Activated CD4-positive, alpha-beta T cell treated with anti-CD3 and anti-CD28 coated beads, Interleukin-2, amount 10 ng/mL, durations not matched to agents 7 days and 5 days (primary cell): ENCODE measurements around the gene SLC27A1. TPM values are rescaled to one million over a fixed set of nuclear protein-coding genes. Genes with fewer than 3 reads are reported as not detected.
"Not testable (repeated sequence)": the region's sequence is repeated elsewhere in the genome, so short reads cannot be mapped to it uniquely, and the experiment has no call there.

Experiments
- CTCF ChIA-PET: fragments of 350-600 bp; sonication (Branson Sonifier 250); formaldehyde crosslinking; loops from one replicate; lab custom pipeline; 2021; ENCODE audit warnings: antibody characterized with exemption; lab: Charles Lee
- POLR2A ChIA-PET: fragments of 350-600 bp; sonication (Branson Sonifier 250); formaldehyde crosslinking; loops from one replicate; lab custom pipeline; 2021; ENCODE audit warnings: antibody characterized with exemption; lab: Charles Lee
- DNase-seq: peaks from one replicate; pipeline ENCODE4 v3.0.0-alpha.2; 2020
- H3K27ac Mint-ChIP-seq: one replicate; pipeline ENCODE4 v1.8.0; 2021; ENCODE audit warnings: mild to moderate bottlenecking, moderate library complexity, mixed read lengths
- H3K27me3 Mint-ChIP-seq: one replicate; pipeline ENCODE4 v1.8.0; 2021; ENCODE audit warnings: mixed read lengths
- H3K36me3 Mint-ChIP-seq: one replicate; pipeline ENCODE4 v1.8.0; 2021; ENCODE audit warnings: low read depth, mixed read lengths
- H3K4me1 Mint-ChIP-seq: one replicate; pipeline ENCODE4 v1.8.0; 2021; ENCODE audit warnings: mixed read lengths
- H3K4me3 Mint-ChIP-seq: one replicate; pipeline ENCODE4 v1.8.0; 2021; ENCODE audit warnings: mild to moderate bottlenecking, moderate library complexity, mixed read lengths
- H3K9me3 Mint-ChIP-seq: one replicate; pipeline ENCODE4 v1.8.0; 2021; ENCODE audit warnings: mixed read lengths
- total RNA-seq, 2 experiments: library from RNA; stranded (reverse); gene quantifications; one replicate each; pipeline ENCODE4 v1.2.3, GENCODE V29; 2021

Gene SLC27A1
- total RNA-seq, 2 experiments from 2014 or later: 2.1 to 2.8 TPM

DNA sequence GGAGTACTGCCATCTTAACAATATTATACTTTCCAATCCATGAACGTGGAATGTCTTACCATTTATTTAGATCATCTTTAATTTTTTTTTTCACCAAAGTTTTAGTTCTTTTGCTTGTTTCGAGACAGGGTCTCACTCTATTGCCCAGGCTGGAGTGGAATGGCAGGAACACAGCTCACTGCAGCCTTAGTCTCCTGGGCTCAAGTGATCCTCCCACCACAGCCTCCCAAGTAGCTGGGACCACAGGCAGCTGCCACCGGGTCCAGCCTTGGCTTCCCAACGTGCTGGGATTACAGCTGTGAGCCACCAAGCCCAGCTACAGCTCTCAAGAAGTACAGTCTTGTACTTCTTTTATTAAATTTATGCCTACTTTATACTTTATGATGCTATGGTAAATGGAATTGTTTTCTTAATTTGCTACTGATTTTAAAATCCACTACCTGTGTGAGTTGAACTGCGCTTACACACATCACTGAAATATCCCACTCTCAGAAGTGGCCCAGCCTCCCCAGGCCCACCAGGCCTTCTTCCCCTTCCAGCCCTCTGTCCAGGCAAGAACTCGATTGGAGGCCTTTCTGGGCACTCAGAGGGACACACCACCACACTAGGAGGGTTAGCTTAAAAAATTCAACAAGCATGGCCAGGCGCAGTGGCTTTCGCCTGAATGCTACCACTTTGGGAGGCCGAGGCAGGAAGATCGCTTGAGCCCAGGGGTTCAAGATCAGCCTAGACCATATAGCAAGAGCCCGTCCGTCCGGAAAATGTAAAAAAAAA is 40.1 kb downstream of the SLC27A1 start:
- no peaks in the 10 kb centered on the region for H3K27me3 Mint-ChIP-seq
- H3K4me3 Mint-ChIP-seq: peak overlapping the region; percentile 91
- CTCF ChIA-PET: interaction anchor here (0.6 to 2.8 kb wide), 6 partner anchors 12 to 202 kb away, joined by 3 to 16 read pairs (median 6); no protein-coding TSS in a partner anchor
- H3K27ac Mint-ChIP-seq: peak overlapping the region; percentile 92
- peaks cover 22% of the 10 kb centered on the region for H3K36me3 Mint-ChIP-seq
- no peaks in the 10 kb centered on the region for H3K9me3 Mint-ChIP-seq
- POLR2A ChIA-PET: interaction anchor here (1.6 kb wide), 1 partner anchor 19 kb away, joined by 4 read pairs; no protein-coding TSS in a partner anchor
- H3K4me1 Mint-ChIP-seq: peaks cover 41% of the 10 kb centered on the region
- DNase-seq: no peak

DNA sequence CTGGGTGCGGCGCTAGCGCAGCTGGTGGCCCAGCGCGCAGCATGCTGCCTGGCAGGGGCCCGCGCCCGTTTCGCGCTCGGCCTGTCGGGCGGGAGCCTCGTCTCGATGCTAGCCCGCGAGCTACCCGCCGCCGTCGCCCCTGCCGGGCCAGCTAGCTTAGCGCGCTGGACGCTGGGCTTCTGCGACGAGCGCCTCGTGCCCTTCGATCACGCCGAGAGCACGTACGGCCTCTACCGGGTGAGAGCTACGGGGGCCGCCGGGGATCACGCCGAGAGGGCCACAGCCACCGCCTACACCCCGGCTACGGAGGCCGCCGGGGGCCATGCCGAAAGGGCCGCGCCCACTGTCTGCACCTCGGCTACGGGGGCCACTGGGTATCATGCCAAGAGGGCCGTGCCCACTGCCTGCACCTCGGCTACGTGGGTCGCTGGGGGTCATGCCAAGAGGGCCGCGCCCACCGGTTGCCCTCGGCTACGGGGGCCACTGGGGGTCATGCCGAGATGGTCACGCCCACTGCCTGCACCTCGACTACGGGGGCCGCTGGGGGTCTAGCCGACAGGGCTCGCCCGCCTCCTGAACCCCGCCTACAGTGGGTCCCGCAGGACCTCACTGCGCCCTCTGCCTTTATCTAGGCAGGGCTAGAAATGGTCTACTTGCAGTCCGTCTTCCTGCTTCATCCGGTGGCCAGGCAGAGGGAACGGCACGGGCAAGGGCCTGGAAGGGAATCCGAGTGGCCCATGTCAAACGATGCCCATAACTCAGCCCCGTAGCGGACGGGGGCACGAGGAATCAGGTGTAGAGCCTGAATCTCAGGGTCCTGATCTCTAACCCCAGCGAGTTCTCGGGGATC is 41.6 kb downstream of the SLC27A1 start:
- H3K27me3 Mint-ChIP-seq: no peaks in the 10 kb centered on the region
- ChIA-PET POLR2A (interaction anchor here (0.7 to 1.6 kb wide), 3 partner anchors 11 to 18 kb away, joined by 3 to 5 read pairs (median 4); no protein-coding TSS in a partner anchor), CTCF (interaction anchor here (0.6 to 2.0 kb wide), 8 partner anchors 10 to 97 kb away, joined by 3 to 14 read pairs (median 3); partner anchors contain the start of gene SLC27A1)
- H3K36me3 Mint-ChIP-seq: peaks cover 35% of the 10 kb centered on the region
- H3K4me1 Mint-ChIP-seq: peaks cover 41% of the 10 kb centered on the region
- no peaks in the 10 kb centered on the region for H3K9me3 Mint-ChIP-seq
- DNase-seq: peak; percentile 83
- peak overlapping the region; percentile 91 for H3K4me3 Mint-ChIP-seq
- H3K27ac Mint-ChIP-seq: peak overlapping the region; percentile 92

DNA sequence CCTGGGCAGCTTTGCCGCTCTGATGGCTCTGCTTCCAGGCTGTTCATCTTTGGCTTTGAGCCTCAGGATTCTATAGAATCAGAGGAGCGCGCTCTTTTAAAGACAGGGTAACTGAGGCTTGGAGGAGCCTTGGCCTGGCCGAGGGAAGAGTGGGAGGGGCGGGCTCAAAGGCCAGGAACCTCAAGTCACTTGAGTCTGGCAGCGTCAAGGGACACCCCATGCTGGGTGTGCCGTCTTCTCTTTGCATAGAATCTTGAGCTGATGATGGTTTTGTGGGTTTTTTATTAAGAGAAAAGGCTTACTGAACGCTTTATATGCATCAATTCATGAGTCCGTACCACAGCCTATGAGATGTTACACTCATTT is 42.2 kb downstream of the SLC27A1 start:
- POLR2A ChIA-PET: interaction anchor here (1.6 kb wide), 1 partner anchor 11 kb away, joined by 5 read pairs; no protein-coding TSS in a partner anchor
- peaks cover 5% of the 10 kb centered on the region for H3K9me3 Mint-ChIP-seq
- CTCF ChIA-PET: interaction anchor here (0.7 to 2.0 kb wide), 3 partner anchors 9 to 60 kb away, joined by 3 to 6 read pairs (median 3); no protein-coding TSS in a partner anchor
- no peak for DNase-seq
- no peaks in the 10 kb centered on the region for H3K27me3 Mint-ChIP-seq
- H3K36me3 Mint-ChIP-seq: peaks cover 41% of the 10 kb centered on the region
- peak overlapping the region; percentile 89 for H3K27ac Mint-ChIP-seq
- peaks cover 41% of the 10 kb centered on the region for H3K4me1 Mint-ChIP-seq
- peak overlapping the region; percentile 91 for H3K4me3 Mint-ChIP-seq

DNA sequence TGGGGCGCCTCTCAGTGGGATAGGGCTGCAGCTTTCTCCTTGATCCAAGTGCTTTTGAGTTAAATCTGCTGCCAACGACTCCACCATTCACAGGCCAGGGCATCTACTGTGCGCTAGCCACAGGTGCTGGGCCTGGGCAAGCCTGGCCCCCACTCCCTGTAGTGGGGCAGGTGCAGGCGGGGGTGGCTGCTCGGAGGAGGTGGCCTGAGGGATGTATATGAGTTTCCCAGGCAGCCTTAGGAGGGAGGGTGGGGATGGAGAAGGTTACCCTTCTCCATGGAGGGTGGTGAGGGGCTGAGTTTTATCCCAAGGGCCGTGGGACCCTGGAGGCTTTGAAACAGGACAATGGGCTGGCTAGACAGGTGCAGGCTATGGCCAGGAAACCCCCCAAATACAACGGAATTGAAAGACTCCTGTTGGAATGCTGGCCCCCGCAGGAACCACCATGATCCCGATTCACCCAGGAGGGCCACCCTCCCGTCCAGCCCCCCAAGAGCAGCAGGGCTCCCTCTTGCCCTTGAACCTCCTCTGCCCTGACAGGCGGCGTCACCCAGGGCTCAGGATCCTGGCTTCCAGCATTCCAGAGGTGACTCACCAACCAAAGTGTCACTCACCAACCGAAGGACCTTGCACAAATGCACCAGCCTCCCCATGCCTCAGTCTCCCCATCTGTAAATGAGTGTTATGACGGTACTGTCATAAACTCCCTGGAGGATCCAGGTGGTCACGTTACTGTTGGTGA is 45.3 kb downstream of the SLC27A1 start:
- H3K9me3 Mint-ChIP-seq: peaks cover 7% of the 10 kb centered on the region
- ChIA-PET CTCF (interaction anchor here (1.2 kb wide), 1 partner anchor 14 kb away, joined by 3 read pairs; no protein-coding TSS in a partner anchor), POLR2A (no interaction called here)
- H3K36me3 Mint-ChIP-seq: peaks cover 45% of the 10 kb centered on the region
- DNase-seq: no peak
- H3K27me3 Mint-ChIP-seq: no peaks in the 10 kb centered on the region
- H3K4me1 Mint-ChIP-seq: peaks cover 21% of the 10 kb centered on the region
- no peak overlapping the region for H3K27ac Mint-ChIP-seq
- no peak overlapping the region for H3K4me3 Mint-ChIP-seq

DNA sequence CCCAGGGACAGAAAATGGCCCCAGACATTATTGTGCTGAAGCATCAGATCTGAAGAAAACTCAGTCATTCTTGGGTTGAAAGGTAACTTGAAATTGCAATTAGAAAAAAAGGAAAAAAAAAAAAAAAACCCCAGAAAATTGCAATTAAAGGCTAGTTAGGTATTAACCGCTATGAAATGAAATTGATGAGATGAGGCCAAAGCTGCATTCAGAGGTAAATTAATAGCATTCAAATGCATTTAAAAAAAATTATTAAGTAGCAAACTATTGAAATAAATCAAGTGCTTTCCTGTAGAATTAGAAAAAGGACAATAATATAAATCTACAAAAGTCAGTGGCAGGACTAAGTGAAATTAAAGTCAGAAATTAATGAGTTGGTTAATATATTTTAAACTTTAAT is 47.6 kb downstream of the SLC27A1 start:
- DNase-seq: no peak
- no peak overlapping the region for H3K4me3 Mint-ChIP-seq
- H3K27ac Mint-ChIP-seq: no peak overlapping the region
- peaks cover 7% of the 10 kb centered on the region for H3K9me3 Mint-ChIP-seq
- ChIA-PET CTCF (no interaction called here), POLR2A (no interaction called here)
- H3K4me1 Mint-ChIP-seq: peaks cover 19% of the 10 kb centered on the region
- H3K27me3 Mint-ChIP-seq: no peaks in the 10 kb centered on the region
- peaks cover 44% of the 10 kb centered on the region for H3K36me3 Mint-ChIP-seq

DNA sequence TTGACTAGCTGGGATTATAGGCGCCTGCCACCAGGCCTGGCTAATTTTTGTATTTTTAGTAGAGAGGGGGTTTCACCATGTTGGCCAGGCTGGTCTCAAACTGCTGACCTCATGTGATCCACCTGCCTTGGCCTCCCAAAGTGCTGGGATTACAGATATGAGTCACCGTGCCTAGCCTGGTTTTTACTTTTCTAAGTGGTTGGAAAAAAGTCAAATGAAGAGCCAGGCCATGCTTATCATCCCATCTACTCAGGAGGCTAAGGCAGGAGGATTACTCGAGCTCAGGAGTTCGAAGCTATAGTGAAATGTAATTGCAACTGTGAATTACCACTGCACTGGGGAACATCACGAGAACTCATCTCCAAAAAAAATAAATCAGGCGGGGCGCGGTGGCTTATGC is 48.3 kb downstream of the SLC27A1 start:
- not testable (repeated sequence) for H3K9me3 Mint-ChIP-seq

DNA sequence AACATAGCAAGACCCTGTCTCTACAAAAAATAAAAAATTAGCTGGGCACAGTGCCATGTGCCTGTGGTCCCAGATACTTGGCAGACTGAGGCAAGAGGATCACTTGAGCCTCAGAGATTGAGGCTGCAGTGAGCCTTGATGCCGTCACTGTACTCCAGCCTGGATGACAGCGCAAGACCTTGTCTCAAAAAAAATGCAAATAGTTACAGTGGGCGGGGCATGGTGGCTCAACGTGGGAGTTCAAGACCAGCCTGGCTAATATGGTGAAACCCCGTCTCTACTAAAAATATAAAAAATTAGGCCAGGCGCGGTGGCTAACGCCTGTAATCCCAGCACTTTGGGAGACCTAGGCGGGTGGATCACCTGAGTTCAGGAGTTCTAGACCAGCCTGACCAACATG is 49.6 kb downstream of the SLC27A1 start:
- Mint-ChIP-seq H3K36me3 (peaks cover 50% of the 10 kb centered on the region), H3K27ac (no peak overlapping the region), H3K27me3 (no peaks in the 10 kb centered on the region), H3K9me3 (peaks cover 11% of the 10 kb centered on the region), H3K4me3 (no peak overlapping the region), H3K4me1 (peaks cover 25% of the 10 kb centered on the region)
- DNase-seq: no peak
- CTCF ChIA-PET: interaction anchor here (1.4 to 2.7 kb wide), 2 partner anchors 9 to 24 kb away, joined by 4 to 12 read pairs; no protein-coding TSS in a partner anchor
- POLR2A ChIA-PET: no interaction called here

More for the DNA sequence above, 48.3 kb downstream of the SLC27A1 start:
- H3K27me3 Mint-ChIP-seq, H3K27ac Mint-ChIP-seq, H3K4me3 Mint-ChIP-seq, DNase-seq, POLR2A ChIA-PET: not testable (repeated sequence)
- Mint-ChIP-seq H3K36me3 (peaks cover 49% of the 10 kb centered on the region), H3K4me1 (peaks cover 23% of the 10 kb centered on the region)
- CTCF ChIA-PET: interaction anchor here (2.7 kb wide), 1 partner anchor 10 kb away, joined by 12 read pairs; no protein-coding TSS in a partner anchor

DNA sequence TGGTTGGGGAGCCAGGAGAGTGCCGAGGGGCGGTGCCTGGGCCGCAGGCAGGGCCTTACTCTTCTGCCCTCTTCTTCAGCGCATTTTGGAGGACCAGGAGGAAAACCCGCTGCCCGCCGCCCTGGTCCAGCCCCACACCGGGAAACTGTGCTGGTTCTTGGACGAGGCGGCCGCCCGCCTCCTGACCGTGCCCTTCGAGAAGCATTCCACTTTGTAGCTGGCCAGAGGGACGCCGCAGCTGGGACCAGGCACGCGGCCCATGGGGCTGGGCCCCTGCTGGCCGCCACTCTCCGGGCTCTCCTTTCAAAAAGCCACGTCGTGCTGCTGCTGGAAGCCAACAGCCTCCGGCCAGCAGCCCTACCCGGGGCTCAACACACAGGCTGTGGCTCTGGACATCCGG is 50.5 kb downstream of the SLC27A1 start:
- ChIA-PET POLR2A (interaction anchor here (0.6 kb wide), 1 partner anchor 90 kb away, joined by 3 read pairs; no protein-coding TSS in a partner anchor), CTCF (interaction anchor here (1.0 to 2.7 kb wide), 3 partner anchors 8 to 25 kb away, joined by 3 to 12 read pairs (median 4); no protein-coding TSS in a partner anchor)
- Mint-ChIP-seq H3K36me3 (peaks cover 46% of the 10 kb centered on the region), H3K4me3 (no peak overlapping the region), H3K9me3 (peaks cover 11% of the 10 kb centered on the region), H3K27ac (no peak overlapping the region), H3K27me3 (no peaks in the 10 kb centered on the region), H3K4me1 (peaks cover 30% of the 10 kb centered on the region)
- DNase-seq: no peak

DNA sequence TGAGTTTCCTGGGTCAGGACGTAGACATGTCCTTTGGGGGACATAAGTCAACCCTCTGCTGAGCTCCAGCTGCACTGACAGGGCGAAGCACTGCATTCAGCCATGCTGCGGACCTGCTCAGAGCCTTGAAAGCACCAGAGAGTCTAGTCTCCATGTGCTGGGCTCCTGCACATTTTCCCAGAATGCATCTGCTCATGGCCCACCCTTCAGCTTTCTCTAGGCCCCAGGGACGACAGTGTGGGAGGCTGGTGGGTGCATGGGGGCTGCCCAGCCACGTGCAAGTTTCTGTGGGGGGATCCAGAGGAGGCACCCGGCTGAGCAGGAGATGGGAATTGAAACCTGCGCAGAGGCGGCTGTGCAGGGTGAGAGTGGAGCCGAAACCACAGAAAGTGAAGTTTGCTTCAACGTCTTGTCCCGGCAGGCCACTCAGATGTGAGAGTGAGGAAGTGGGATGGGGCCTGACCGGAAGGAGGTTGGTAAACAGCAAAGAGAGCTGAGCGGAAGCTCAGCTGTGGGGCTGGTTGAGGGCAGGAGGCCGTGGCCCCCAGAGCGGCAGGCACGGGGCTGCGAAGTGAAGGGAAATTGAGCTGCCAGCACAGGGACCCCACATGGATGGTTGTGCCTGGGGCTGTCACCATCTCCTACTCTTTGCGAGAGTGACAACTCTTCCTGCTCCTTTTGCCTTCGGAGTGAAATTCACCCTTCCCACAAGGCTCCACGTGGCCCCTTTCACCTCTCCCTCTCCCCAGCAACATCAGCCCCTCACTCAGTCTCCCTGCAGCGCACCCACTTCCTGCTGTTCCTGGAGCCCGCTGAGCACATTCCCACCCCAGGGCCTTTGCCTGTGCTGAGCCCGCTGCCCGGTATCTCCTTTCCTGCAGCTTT is 52.9 kb downstream of the SLC27A1 start:
- ChIA-PET POLR2A (interaction anchor here (0.7 to 1.8 kb wide), 2 partner anchors 11 to 437 kb away, joined by 3 to 5 read pairs; partner anchors contain the start of gene PGLS), CTCF (interaction anchor here (0.8 to 1.8 kb wide), 11 partner anchors 9 to 58 kb away, joined by 3 to 6 read pairs (median 3); no protein-coding TSS in a partner anchor)
- peaks cover 24% of the 10 kb centered on the region for H3K36me3 Mint-ChIP-seq
- H3K4me1 Mint-ChIP-seq: peaks cover 39% of the 10 kb centered on the region
- peak overlapping the region; percentile 51 for H3K4me3 Mint-ChIP-seq
- peaks cover 4% of the 10 kb centered on the region for H3K9me3 Mint-ChIP-seq
- no peaks in the 10 kb centered on the region for H3K27me3 Mint-ChIP-seq
- peak overlapping the region; percentile 95 for H3K27ac Mint-ChIP-seq
- DNase-seq: peak; percentile 78

DNA sequence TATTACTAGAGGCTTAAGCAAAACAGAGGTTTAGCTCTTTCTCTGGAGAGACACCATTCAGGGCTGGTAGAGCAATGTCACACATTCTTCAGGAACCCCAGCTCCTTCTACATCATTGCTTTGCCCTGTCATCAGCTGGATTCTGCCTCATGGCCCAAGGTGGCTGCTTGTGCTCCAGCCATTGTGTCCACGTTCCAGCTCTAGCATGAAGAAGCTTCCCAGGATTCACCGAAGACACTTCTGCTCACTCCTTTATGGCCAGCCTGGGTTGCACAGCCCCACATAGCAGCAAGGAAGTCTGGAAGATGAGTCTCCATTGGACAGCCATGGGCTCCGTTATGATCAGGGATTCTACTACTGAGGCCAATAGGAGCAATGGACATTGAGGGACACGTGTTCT is 54.3 kb downstream of the SLC27A1 start:
- CTCF ChIA-PET: interaction anchor here (0.5 to 2.0 kb wide), 3 partner anchors 11 to 29 kb away, joined by 3 to 7 read pairs (median 3); no protein-coding TSS in a partner anchor
- peaks cover 12% of the 10 kb centered on the region for H3K9me3 Mint-ChIP-seq
- H3K36me3 Mint-ChIP-seq: peaks cover 14% of the 10 kb centered on the region
- POLR2A ChIA-PET: no interaction called here
- H3K27me3 Mint-ChIP-seq: no peaks in the 10 kb centered on the region
- peak overlapping the region; percentile 75 for H3K27ac Mint-ChIP-seq
- H3K4me3 Mint-ChIP-seq: no peak overlapping the region
- H3K4me1 Mint-ChIP-seq: peaks cover 39% of the 10 kb centered on the region
- DNase-seq: no peak

DNA sequence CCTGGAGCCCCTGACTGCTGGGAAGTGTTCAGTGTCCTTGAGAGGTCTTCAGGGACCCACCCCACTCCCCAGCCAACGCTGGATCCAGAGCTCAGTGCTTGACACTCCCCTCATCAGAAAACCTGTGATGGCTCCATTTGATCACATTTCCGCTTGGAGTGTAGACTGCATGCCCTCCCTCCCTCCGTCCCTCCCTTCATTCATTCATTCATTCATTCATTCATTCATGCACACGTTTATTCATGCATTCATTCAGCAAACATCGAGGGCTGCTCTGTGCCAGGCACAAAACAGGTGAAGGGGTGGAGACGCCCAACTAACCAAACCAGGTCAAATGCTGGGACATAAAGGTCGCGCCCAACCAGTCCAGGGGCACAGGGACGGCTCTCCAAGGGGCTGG is 54.8 kb downstream of the SLC27A1 start:
- Mint-ChIP-seq H3K4me1 (peaks cover 39% of the 10 kb centered on the region), H3K36me3 (peaks cover 11% of the 10 kb centered on the region), H3K27me3 (no peaks in the 10 kb centered on the region), H3K27ac (peak overlapping the region; percentile 75), H3K4me3 (no peak overlapping the region), H3K9me3 (peaks cover 12% of the 10 kb centered on the region)
- ChIA-PET CTCF (interaction anchor here (0.5 to 2.0 kb wide), 2 partner anchors 13 to 29 kb away, joined by 3 to 7 read pairs; no protein-coding TSS in a partner anchor), POLR2A (no interaction called here)
- DNase-seq: no peak
